GM23248 (cell line): ENCODE measurements around the gene TAL2.

Experiments used
- EZH2 ChIP-seq: fragments of 200-600 bp; sonication (generic); IDR thresholded peaks from 2 replicates; pipeline ENCODE4 v1.6.1; 2018; ENCODE audit warnings: antibody characterized with exemption, mild to moderate bottlenecking; ENCODE audit not compliant: insufficient read depth, poor library complexity, severe bottlenecking
- EZH2phosphoT487 ChIP-seq: fragments of 200-600 bp; sonication (generic); IDR thresholded peaks from 2 replicates; pipeline ENCODE4 v1.6.1; 2018; ENCODE audit warnings: antibody characterized with exemption, moderate library complexity, mild to moderate bottlenecking, low read depth; ENCODE audit not compliant: insufficient read depth

DNA sequence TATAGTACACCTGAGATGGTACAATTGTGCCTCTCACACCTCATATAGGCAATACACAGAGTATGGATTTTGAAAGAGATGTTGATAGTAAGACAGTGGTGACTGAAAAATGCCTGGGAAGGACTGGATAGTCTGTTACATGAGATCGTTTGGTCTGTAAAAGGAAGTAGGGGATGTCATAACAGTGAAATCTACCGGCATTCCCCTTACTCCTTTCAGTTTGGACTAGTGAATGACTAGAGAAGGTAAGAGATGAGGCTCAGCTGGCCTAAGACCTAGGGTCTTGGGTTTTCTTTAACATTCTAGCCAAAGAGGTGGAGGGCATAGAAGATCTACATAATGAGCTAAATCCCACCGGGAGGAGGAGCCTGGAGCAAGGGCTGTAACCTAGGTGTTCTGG is 8.1 kb downstream of the TAL2 start:
- TF ChIP-seq EZH2 (no peak), EZH2phosphoT487 (no peak)
